Caco-2 (cell line): Measurements from ENCODE around the gene CRYM. TPM values are rescaled to one million over a fixed set of nuclear protein-coding genes. Genes with fewer than 3 reads are reported as not detected.

Experiments
- BruUV-seq: library from RNA; stranded (reverse); fragments of 400-500 nt; replicated peaks from 2 replicates; lab custom pipeline; 2021; lab: Mats Ljungman, UMichigan
- CTCF ChIA-PET: fragments of 300-600 bp; sonication (Branson Sonifier 250); formaldehyde crosslinking; loops from one replicate; lab custom pipeline; 2022; ENCODE audit warnings: antibody characterized with exemption; lab: Charles Lee
- POLR2A ChIA-PET: fragments of 300-600 bp; sonication (Branson Sonifier 250); formaldehyde crosslinking; loops from one replicate; lab custom pipeline; 2022; ENCODE audit warnings: antibody characterized with exemption; lab: Charles Lee
- DNase-seq, 2 experiments: peaks; one replicate each; pipeline versions ENCODE4 v3.0.0 to v3.0.0-alpha.2; 2020 to 2022
- H3K27me3 ChIP-seq: replicated peaks from 2 replicates; pipeline ENCODE4 v1.6.0; 2011; ENCODE audit warnings: low read length; ENCODE audit not compliant: control insufficient read depth, insufficient read depth
- H3K36me3 ChIP-seq: 2 replicates; pipeline ENCODE4 v1.5.1; 2011; ENCODE audit warnings: low read length; ENCODE audit not compliant: control insufficient read depth, insufficient read depth
- H3K4me1 ChIP-seq: fragments of 250-450 bp; sonication (Bioruptor Pico); 2 replicates; pipeline ENCODE4 v1.5.1; 2020; ENCODE audit warnings: mild to moderate bottlenecking
- H3K4me3 ChIP-seq: 2 replicates; pipeline ENCODE4 v1.5.1; 2011; ENCODE audit warnings: low read depth, mild to moderate bottlenecking, control low read depth, low read length
- H3K9me3 ChIP-seq: fragments of 250-450 bp; sonication (Bioruptor Pico); 2 replicates; pipeline ENCODE4 v1.5.1; 2020; ENCODE audit warnings: mild to moderate bottlenecking, moderate library complexity
- H3K27ac Mint-ChIP-seq: one replicate; pipeline ENCODE4 v1.8.0; 2022; ENCODE audit warnings: mixed read lengths; ENCODE audit not compliant: unreplicated experiment
- H3K27me3 Mint-ChIP-seq: one replicate; pipeline ENCODE4 v1.8.0; 2022; ENCODE audit warnings: mixed read lengths; ENCODE audit not compliant: insufficient read depth, unreplicated experiment
- H3K36me3 Mint-ChIP-seq: one replicate; pipeline ENCODE4 v1.8.0; 2022; ENCODE audit warnings: mild to moderate bottlenecking, mixed read lengths; ENCODE audit not compliant: insufficient read depth, unreplicated experiment
- H3K4me1 Mint-ChIP-seq: one replicate; pipeline ENCODE4 v1.8.0; 2022; ENCODE audit warnings: low read depth, mixed read lengths; ENCODE audit not compliant: unreplicated experiment
- H3K4me3 Mint-ChIP-seq: one replicate; pipeline ENCODE4 v1.8.0; 2022; ENCODE audit warnings: mild to moderate bottlenecking, moderate library complexity, mixed read lengths; ENCODE audit not compliant: unreplicated experiment
- H3K9me3 Mint-ChIP-seq: one replicate; pipeline ENCODE4 v1.8.0; 2022; ENCODE audit warnings: mixed read lengths; ENCODE audit not compliant: unreplicated experiment
- CTCF ChIP-seq, 2 experiments: fragments of 200-600 bp in 1 of 2; IDR thresholded peaks; 1 replicate in 1 of 2; 2 replicates in 1 of 2; pipeline versions ENCODE4 v1.5.1 to v1.8.0; 2011 to 2022; ENCODE audit warnings: antibody characterized with exemption in 1 of 2, control low read depth in 1 of 2, inconsistent platforms in 1 of 2, low read depth in 1 of 2, low read length in 1 of 2, mild to moderate bottlenecking in 1 of 2, moderate library complexity in 1 of 2; ENCODE audit not compliant: insufficient read depth in 1 of 2, severe bottlenecking in 1 of 2, unreplicated experiment in 1 of 2
- intact Hi-C: fragments of 100-400 bp; cut with micrococcal nuclease; formaldehyde crosslinking; loops from one replicate; pipeline ENCODE4 v1.10.0; 2022; ENCODE audit not compliant: unreplicated experiment
- total RNA-seq: library from RNA; stranded (reverse); gene quantifications from 2 replicates; pipeline ENCODE4 v1.2.3, GENCODE V29; 2022

The CRYM gene
- total RNA-seq, 1 experiment from 2014 or later: not detected

DNA sequence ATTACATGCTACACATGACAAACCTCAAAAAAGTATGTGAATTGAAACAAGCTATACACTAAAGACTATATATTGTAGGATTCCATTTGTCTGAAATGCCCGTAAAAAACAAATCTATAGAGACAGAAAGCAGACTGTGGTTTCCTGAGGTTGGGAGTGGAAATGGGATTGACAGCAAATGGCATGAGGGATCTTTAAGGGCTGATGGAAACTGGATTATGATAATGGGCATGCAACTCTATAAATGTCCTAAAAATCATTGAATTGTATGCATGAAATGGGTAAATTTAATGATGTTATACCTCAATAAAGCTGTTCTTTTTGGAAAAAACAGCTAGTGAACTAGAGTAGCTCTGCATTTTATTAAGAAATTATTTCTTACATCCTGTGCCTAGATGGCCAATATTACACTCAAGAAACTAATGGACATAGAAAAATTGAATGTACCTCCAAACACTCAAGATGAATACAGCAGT, 45.0 kb downstream of the CRYM start:
- Histone ChIP-seq H3K4me3 (peak overlapping the region; percentile 43; the same call in 1 of the 2 replicates), H3K4me1 (peaks cover 22% of the 10 kb centered on the region), H3K36me3 (peaks cover 2% of the 10 kb centered on the region), H3K9me3 (no peaks in the 10 kb centered on the region), H3K27me3 (no peaks in the 10 kb centered on the region)
- Mint-ChIP-seq H3K4me1 (peaks cover 20% of the 10 kb centered on the region), H3K27me3 (no peaks in the 10 kb centered on the region), H3K27ac (peak overlapping the region; percentile 62), H3K36me3 (no peaks in the 10 kb centered on the region), H3K4me3 (peak overlapping the region; percentile 76), H3K9me3 (no peaks in the 10 kb centered on the region)
- intact Hi-C loops: loop anchor here (2.0 kb wide), 1 partner anchor 44 kb away; no protein-coding TSS in a partner anchor
- POLR2A ChIA-PET: no interaction called here
- BruUV-seq: TSS peak; percentile 74
- CTCF ChIA-PET: interaction anchor here (1.2 kb wide), 2 partner anchors 44 to 68 kb away, joined by 5 to 7 read pairs; no protein-coding TSS in a partner anchor
- no peak for DNase-seq
- TF ChIP-seq CTCF (IDR thresholded peaks at IDR 0.05; ENCODE audit: insufficient read depth in 1 of 2, low read depth in 1 of 2, low read length in 1 of 2, severe bottlenecking in 1 of 2, unreplicated experiment in 1 of 2): no peak

DNA sequence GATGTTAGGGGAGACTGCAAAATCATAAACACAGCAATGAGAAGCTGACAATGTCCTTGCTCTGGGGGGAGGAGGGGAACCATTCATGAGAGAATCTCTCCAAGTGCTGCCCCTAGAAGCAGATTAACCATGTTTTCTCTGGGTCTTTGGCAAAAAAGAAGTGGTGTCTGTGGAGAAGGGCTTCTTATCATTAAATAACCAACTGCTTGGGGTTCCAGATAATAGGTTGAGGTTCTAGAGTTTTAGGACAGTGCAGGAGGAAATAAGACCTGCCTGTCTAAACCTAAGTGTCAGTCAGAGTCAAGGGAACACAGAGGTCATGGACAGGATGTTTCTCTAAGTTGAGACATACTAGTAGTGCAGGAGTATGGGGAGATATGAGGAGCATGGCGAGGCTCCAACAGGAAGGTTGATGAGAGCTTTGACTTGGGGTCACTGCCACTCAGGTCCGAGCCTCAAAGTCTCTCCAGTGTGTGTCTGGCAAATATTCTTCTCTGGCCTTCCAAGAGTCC, 49.7 kb downstream of the CRYM start:
- peaks cover 17% of the 10 kb centered on the region for H3K4me1 ChIP-seq
- H3K27me3 Mint-ChIP-seq: no peaks in the 10 kb centered on the region
- no peak for DNase-seq
- POLR2A ChIA-PET: no interaction called here
- H3K9me3 ChIP-seq: no peaks in the 10 kb centered on the region
- TF ChIP-seq CTCF (IDR thresholded peaks at IDR 0.05; ENCODE audit: insufficient read depth in 1 of 2, low read depth in 1 of 2, low read length in 1 of 2, severe bottlenecking in 1 of 2, unreplicated experiment in 1 of 2): no peak
- H3K4me3 Mint-ChIP-seq: no peak overlapping the region
- H3K4me3 ChIP-seq: no peak overlapping the region
- CTCF ChIA-PET: interaction anchor here (1.0 kb wide), 1 partner anchor 39 kb away, joined by 4 read pairs; no protein-coding TSS in a partner anchor
- H3K4me1 Mint-ChIP-seq: no peaks in the 10 kb centered on the region
- intact Hi-C loops: no loop called here
- H3K36me3 Mint-ChIP-seq: no peaks in the 10 kb centered on the region
- no peaks in the 10 kb centered on the region for H3K27me3 ChIP-seq
- no peaks in the 10 kb centered on the region for H3K36me3 ChIP-seq
- no peaks in the 10 kb centered on the region for H3K9me3 Mint-ChIP-seq
- no TSS peak for BruUV-seq
- no peak overlapping the region for H3K27ac Mint-ChIP-seq

GRCh38 chr16:21227866-21228265, 50.2 kb downstream of the CRYM start:
- BruUV-seq: no TSS peak
- H3K27me3 Mint-ChIP-seq: no peaks in the 10 kb centered on the region
- H3K36me3 Mint-ChIP-seq: no peaks in the 10 kb centered on the region
- CTCF ChIA-PET: interaction anchor here (1.0 kb wide), 1 partner anchor 39 kb away, joined by 4 read pairs; no protein-coding TSS in a partner anchor
- Histone ChIP-seq H3K9me3 (no peaks in the 10 kb centered on the region), H3K36me3 (no peaks in the 10 kb centered on the region), H3K27me3 (no peaks in the 10 kb centered on the region), H3K4me3 (no peak overlapping the region), H3K4me1 (peaks cover 17% of the 10 kb centered on the region)
- H3K4me3 Mint-ChIP-seq: no peak overlapping the region
- DNase-seq: no peak
- intact Hi-C loops: no loop called here
- H3K4me1 Mint-ChIP-seq: peaks cover 4% of the 10 kb centered on the region
- POLR2A ChIA-PET: no interaction called here
- no peaks in the 10 kb centered on the region for H3K9me3 Mint-ChIP-seq
- H3K27ac Mint-ChIP-seq: no peak overlapping the region
- no peak for TF ChIP-seq CTCF (IDR thresholded peaks at IDR 0.05; ENCODE audit: insufficient read depth in 1 of 2, low read depth in 1 of 2, low read length in 1 of 2, severe bottlenecking in 1 of 2, unreplicated experiment in 1 of 2)
